HTR-8/SVneo (cell line): ENCODE results near the gene LPCAT4.
"Not testable (repeated sequence)": the region's sequence is repeated elsewhere in the genome, so short reads cannot be mapped to it uniquely, and the experiment has no call there.

Source experiments
- DNase-seq: peaks from one replicate; pipeline ENCODE4 v3.0.0; 2011; ENCODE audit warnings: low spot score, mixed read lengths; ENCODE audit not compliant: insufficient read length
- FAIRE-seq: peaks from 2 replicates; lab custom pipeline; 2011; peaks lifted over from hg19 to GRCh38; lab: Jason Lieb, UNC

Gene LPCAT4, protein sequence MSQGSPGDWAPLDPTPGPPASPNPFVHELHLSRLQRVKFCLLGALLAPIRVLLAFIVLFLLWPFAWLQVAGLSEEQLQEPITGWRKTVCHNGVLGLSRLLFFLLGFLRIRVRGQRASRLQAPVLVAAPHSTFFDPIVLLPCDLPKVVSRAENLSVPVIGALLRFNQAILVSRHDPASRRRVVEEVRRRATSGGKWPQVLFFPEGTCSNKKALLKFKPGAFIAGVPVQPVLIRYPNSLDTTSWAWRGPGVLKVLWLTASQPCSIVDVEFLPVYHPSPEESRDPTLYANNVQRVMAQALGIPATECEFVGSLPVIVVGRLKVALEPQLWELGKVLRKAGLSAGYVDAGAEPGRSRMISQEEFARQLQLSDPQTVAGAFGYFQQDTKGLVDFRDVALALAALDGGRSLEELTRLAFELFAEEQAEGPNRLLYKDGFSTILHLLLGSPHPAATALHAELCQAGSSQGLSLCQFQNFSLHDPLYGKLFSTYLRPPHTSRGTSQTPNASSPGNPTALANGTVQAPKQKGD

DNA sequence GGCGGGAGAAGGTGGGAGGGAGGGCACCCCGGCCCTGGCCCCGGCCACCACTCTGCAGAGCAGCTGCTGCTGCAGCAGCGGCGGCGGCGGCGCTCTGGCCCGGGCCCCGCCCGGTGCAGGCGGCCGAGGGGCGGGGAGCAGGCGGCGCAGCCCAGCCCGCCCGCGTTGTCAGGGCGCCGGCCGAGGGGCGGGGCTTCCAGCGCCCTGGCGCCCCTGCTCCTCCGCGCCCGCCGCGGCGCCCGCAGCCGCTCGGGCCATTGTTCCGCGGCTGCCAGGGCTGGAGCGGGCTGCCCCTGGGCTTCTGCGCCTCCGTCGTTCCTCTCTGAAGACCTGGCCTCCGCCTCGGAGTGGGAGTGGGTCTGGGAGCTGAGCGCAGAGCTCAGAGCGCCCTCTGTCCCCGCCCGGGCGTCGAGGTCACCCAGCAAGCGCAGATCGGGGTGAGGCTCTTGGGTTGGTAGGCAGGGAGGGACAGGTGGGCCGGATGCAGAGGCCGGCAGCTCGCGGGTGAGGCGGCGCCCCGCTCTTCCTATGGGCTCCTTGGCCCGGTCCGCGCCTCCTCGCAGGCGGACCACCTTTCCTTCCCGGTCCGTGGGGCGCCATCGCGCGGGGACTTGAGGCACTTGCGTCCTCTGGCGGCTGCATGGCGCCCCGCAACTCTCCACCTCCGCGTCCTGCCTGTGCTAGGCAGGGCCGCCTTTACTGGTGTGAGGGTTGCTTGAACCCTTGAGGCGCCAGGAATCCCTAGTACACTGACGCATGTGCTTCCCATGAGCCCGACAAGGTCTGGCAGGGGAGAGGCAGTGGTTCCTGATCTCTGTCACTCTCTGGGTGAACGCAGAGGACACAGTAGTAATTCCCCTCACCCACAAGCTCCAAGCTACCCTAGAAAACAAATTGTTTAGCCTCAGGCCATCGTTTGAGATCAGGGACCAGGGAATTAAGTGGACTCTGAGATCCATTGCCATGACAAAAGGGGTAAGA lies at the start of gene LPCAT4:
Gene LPCAT4, minus strand, starts transcription at position 96 of the 981 bp plus-strand sequence. CDS start 96 bp downstream, outside the sequence.
- FAIRE-seq (peak; percentile 74), DNase-seq (peak; percentile 70)

DNA sequence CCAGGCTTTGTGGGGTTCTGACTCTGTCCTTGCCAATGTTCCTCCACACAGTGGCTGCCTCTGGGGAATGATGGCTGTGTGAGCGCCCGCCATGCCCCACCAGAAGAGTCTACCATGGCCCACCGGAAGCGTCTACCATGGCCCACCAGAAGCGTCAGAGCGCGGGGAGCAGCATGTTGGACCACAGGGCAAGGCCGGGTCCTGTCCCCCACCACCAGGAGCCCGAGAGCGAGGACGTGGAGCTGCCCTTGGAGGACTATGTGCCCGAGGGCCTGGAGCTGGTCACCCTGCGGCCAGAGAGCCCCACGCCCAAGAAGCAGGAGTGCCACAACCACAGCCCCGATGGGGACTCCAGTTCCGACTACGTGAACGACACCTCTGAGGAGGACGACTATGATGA lies 42.5 kb upstream of the LPCAT4 start:
- not testable (repeated sequence) for DNase-seq, FAIRE-seq

DNA sequence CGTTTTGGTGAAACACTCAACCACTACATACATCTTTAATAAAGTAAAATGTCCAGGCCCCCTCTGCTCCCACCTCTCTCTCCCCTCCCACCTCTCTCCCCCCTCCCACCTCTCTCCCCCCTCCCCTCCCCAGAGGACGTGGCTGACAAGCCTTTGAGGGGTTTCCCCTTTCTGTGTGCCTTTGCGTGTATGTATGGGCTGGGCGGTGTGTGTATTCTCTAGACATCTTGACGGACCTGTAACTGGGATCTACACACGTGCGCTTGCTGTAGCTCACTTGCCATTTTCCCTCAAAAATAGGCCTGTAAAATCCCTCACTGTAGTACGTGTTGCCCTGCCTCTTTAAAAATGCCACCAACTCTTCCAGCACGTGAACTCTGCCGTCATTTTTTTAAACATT lies 42.0 kb upstream of the LPCAT4 start:
- not testable (repeated sequence) for DNase-seq, FAIRE-seq

DNA sequence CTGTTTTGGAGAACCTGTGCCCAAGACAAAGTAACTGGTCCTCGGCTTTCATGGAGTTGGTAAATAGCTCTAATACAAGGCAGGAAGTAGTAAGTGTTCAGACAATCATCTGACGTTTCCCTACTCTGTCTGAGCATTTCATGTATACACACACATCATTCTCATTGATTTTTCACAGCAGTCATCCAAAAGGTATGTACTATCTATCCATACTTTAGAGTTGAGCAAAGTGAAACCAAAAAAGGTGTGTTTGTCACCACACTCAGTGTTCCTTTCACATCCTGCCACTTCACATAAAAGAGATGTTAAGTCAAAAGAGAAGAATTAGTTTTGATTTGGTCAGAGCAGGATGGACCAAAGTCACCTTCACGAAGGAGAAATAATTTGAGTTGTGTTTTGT lies 36.9 kb upstream of the LPCAT4 start:
- not testable (repeated sequence) for FAIRE-seq, DNase-seq

DNA sequence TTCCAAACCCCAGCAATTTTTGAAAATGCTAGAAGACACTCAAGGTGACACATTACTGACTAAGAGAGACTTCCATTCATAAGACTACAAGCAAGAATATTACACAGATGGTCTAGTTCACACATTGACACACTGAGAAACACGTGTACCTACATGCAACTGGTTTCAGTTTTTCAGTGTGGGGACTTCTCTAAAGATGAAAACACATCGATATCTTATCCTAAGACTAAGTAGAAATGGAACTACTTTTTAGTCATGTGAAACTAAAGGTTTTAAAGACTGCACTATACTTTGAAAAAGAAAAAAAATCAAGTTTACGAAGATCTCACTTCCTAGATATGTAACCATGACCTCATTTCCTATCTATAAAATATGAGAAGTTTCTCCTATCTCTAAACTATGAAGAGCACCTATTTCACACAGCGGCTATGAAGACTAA lies 36.2 kb upstream of the LPCAT4 start:
- FAIRE-seq, DNase-seq: not testable (repeated sequence)

- FAIRE-seq, DNase-seq: not testable (repeated sequence)
Measured at GRCh38 chr15:34397637-34398259, 30.8 kb upstream of the LPCAT4 start.

GRCh38 chr15:34392981-34393380 lies 26.0 kb upstream of the LPCAT4 start:
- FAIRE-seq = not testable (repeated sequence)

GRCh38 chr15:34389594-34390086 lies 22.6 kb upstream of the LPCAT4 start:
- not testable (repeated sequence) for FAIRE-seq

More at GRCh38 chr15:34392981-34393380, 26.0 kb upstream of the LPCAT4 start:
- not testable (repeated sequence) for DNase-seq

GRCh38 chr15:34381829-34382521 lies 15.0 kb upstream of the LPCAT4 start:
- not testable (repeated sequence) for DNase-seq, FAIRE-seq

More at GRCh38 chr15:34389594-34390086, 22.6 kb upstream of the LPCAT4 start:
- not testable (repeated sequence) for DNase-seq

DNA sequence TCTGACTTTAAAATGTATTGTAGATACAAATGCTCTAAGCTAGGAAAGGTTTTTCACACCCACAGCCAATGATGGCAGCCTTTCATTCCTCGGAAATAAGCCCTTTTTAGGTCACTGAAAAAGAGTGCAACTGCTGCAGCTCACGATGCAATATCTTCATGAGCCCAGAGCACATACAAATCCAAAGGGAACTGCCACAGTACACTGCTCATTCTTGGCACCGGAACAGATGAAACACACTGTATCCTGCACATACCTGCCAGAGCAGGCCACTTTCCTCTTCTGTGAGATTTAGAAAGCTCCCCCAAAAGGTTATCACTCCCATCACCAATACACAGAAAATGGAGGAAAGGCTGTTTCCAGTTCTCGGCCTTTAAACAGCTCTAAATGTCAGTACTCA lies 13.5 kb upstream of the LPCAT4 start:
- not testable (repeated sequence) for FAIRE-seq, DNase-seq

- FAIRE-seq (no peak), DNase-seq (no peak)
Measured at GRCh38 chr15:34376856-34377255, 9.9 kb upstream of the LPCAT4 start.

DNA sequence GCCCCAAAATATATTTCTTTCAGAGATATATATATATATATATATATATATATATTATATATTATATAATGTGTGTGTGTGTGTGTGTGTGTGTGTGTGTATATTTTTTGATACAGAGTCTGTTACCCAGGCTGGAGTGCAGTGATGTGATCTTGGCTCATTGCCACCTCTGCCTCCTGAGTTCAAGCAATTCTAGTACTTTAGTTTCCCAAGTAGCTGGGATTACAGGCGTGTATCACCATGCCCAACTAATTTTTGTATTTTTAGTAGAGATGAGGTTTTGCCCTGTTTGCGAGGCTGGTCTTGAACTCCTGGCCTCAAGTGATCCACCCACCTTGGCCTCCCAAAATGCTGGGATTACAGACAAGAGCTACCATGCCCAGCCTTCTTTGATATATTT lies 8.5 kb upstream of the LPCAT4 start:
- FAIRE-seq, DNase-seq: not testable (repeated sequence)

- FAIRE-seq (no peak), DNase-seq (no peak)
Measured at GRCh38 chr15:34374816-34375215, 7.8 kb upstream of the LPCAT4 start.

DNA sequence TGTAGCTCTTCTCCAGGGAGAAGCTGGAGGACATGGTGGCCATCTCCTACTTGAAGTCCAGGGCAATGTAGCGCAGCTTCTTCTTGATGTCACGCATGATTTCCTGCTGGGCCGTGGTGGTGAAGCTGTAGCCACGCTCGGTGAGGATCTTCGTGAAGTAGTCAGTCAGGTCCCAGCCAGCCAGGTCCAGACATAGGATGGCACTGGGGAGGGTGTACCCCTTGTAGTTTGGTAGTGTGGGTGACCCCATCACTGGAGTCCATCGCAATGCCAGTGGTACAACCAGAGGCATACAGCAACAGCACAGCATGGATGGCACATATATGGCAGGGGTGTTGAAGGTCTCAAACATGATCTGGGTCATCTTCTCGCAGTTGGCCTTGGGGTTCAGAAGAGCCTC lies 7.0 kb upstream of the LPCAT4 start:
- peak; percentile 33 for FAIRE-seq
- no peak for DNase-seq

- FAIRE-seq = no peak
- DNase-seq = no peak
Measured at GRCh38 chr15:34370643-34371042, 3.6 kb upstream of the LPCAT4 start.

DNA sequence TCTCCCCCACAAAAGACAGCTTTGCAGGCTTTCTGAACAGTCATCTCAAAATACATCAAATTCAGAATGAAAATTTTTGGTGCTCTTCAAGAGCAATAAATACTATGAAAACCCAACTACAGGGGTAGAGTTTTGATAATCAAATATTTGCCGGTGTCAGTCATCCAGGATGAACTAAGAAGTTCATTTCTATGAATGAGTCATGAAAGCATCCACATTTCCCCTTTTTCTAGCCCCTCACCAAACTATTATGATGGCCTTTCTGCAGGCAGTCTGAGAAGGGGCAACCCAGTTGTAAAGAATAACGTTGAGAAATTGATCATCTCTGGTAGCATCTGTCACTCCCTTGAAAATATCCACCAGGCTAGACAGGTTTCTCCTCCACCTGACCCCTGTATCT lies 3.1 kb upstream of the LPCAT4 start:
- DNase-seq (no peak), FAIRE-seq (no peak)

DNA sequence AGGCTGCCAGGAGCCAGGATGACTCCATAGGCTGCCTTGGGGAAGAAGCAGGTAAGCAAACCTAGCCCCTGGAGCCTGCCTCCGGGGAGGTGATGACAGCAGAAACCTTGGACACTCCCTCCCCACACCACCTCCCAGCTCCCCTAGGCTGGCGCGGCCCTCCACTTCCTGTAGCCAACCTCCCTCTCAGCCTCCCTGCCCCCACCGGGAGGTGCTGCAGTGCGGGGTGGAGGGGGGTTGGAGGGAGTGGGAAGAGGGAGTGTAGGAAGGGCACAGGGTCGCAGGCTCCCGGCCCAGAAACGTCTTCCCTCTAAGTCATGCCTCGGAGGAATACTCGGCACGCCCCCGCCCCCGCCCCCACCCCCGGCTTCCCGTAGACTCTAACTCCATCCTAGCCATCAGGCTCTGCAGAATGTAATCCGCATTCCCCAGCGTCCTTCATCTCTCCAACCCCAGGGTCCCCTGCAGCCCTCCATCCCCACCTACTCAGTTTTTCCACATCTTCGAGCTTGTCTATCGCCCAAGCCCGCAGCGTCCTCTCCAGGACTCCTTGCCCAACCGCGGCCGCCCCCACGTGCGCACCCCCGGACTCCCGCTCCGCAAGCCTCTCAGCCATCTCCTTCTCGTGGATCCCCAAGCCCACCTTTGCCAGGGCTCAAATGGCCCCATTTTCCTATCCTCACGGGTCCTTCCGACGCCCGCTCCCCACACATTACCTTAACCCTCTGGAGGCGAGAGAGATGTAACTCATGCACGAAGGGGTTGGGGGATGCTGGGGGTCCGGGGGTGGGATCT lies 528 bp downstream of the LPCAT4 start:
- peak; percentile 62 for DNase-seq
- FAIRE-seq = no peak

- DNase-seq = no peak
- no peak for FAIRE-seq
Measured at GRCh38 chr15:34365836-34366235, 1.2 kb downstream of the LPCAT4 start.
